HG02852 (cell line): ENCODE data around the gene EIF2B1.
A peak's percentile ranks its signal among the peaks of the same experiment; 100 is the strongest.

Experiments used
- ATAC-seq: cut with Tn5 transposase; IDR thresholded peaks from one replicate; pipeline ENCODE4 v1.9.1; 2021; ENCODE audit warnings: mild to moderate bottlenecking, moderate library complexity; ENCODE audit not compliant: unreplicated experiment

EIF2B1 gene

GRCh38 chr12:123633379-123634141 lies at the start of gene EIF2B1, which contains the start of gene GTF2H3:
EIF2B1 (minus strand) TSS chr12:123633686; CDS start chr12:123633557, 129 bp downstream.
GTF2H3 (plus strand) TSS chr12:123633829; CDS start chr12:123633860, 31 bp downstream.
- ATAC-seq, result peak; percentile 95

- ATAC-seq, result peak; percentile 59
Measured at GRCh38 chr12:123681605-123682004, 48.1 kb upstream of the EIF2B1 start.

DNA sequence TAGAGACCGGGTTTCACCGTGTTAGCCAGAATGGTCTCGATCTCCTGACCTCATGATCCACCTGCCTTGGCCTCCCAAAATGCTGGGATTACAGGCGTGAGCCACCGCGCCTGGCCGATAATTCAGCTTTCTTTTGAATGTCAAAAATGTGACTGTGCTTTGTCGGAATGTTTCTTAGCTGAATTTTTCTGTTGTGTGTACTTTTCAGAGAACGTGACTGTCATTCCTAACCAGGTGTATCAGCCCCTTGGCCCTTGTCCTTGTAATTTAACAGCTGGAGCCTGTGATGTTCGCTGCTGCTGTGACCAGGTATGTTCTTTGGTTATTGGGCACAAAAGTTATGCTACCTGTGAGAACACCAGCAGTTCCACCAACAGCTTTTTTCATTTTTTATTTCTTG lies 45.5 kb upstream of the EIF2B1 start:
- ATAC-seq, result no peak

DNA sequence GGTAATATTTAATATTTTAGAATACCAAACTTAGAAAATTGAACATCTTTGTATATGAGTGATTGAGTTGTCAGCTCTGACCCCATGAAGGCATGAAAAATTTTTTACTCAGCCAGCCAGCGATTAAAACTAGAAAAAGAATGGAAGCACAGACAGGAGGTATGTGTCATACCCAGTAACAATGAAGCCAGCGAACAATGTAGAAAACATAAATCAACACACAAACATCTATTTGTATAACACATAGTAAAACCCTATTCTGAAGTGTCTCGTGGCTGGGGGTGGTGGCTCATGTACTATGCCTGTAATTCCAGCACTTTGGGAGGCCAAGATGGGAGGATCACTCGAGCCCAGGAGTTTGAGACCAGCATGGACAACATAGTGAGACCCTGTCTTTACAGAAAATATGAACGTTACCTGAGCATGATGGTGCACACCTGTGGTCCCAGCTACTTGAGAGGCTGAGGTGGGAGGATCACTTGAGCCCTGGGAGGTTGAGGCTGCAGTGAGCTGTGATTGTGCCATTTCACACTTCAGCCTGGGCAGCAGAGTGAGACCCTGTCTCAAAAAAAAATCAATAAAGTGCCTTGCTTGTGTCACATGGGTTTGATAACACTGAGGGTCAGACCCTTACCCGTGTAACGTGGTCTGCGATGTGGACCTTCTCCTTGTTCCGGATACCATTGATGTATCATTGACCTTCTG lies 43.3 kb upstream of the EIF2B1 start:
- ATAC-seq, result no peak

- no peak for ATAC-seq
Measured at GRCh38 chr12:123675436-123675835, 42.0 kb upstream of the EIF2B1 start.

DNA sequence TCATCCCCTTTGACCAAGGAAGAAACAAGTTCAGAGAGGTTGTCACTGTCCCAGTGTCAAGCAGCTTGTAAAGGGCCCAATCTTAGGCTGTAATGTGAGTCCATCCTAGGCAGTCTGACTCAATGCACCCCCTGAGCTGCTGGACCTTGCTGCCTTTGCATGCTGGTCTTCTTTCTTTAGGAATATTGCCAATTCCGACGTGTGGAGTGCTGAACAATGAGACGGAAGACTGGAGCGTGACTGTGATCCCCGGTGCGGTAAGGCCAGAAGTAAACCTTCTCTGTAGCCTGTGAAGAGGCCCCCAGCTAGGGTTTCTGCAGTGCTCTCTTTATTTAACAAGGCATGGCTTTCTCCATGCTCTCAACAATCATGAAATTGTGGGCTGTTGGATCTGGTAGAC lies 38.4 kb upstream of the EIF2B1 start:
- no peak for ATAC-seq

DNA sequence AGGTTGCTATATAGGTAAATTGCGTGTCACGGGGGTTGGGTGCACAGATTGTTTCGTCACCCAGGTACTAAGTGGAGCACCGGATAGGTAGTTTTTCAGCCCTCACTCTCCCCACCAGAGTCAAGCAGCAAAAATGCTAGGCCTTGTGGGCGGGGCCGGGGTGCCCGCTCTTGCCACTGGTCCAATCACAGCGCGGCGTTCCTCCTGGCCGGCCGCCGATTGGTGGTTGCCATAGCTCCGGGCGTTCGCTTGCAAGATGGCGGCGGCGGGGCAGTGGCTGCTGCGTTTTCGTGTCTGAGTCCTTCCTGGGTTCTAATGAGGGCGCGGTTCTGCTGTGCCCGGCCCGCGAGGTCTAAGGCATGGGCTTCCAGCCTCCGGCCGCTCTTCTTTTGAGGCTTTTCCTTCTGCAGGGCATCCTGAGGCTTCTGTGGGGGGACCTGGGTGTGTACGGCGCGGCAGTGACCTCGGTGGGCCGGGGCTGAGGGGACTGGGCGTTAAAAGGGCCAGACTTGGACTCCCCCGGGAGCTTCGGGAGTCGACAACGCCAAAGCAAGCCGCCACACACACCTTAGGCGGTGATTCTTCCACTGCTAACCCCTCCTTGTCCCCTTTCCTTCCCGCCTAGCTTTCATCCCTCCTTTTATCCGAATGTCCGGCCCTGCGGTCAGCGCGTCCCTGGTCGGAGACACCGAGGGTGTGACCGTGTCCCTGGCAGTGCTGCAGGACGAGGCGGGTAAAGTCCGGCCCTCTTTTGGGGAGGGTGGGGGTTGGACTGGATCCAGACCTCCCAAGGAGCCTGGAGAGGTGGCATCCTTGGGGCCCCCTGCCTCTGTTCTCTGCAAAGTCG lies 37.6 kb upstream of the EIF2B1 start, which contains the start of gene TCTN2:
Gene TCTN2 (plus strand): TSS at position 232 of the 847 bp plus-strand sequence. CDS start 128 bp downstream, at position 360.
- ATAC-seq, result peak; percentile 99

GRCh38 chr12:123667771-123668170 lies 34.3 kb upstream of the EIF2B1 start:
- ATAC-seq, result no peak

DNA sequence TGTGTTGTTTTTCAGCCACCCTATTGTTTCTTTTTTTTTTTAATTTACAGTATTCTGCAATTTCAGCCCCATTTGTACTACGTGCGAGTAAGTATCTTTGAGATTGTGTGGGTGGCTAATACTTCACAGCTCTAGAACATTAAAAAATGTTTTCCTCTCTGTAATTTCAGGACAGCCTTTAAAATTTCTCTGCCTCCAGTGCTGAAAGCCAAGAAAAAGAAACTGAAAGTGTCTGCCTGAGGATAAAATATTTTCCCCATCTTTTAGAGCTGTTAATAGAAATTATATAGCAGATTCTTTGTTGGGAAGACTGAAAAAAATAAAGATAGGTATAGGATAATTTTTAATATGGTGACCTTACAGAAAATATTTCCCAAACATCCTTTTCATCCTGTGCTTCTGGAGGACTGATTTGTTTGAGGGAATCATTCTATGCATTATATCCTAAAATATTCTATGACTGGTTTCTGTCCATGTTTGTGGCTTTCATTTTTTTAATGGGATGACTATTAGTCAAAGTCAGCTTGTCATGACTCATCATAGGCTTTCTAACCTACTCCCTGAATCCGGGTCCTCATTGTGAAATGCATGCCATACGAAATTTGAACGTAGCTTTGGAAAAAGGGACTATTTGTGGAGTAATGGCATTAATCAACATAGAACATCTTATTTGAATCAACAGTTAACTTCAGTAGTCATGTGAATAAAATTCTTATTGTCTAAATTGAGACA lies 26.7 kb upstream of the EIF2B1 start:
- ATAC-seq, result no peak

GRCh38 chr12:123657211-123657610 lies 23.7 kb upstream of the EIF2B1 start:
- no peak for ATAC-seq

- no peak for ATAC-seq
Measured at GRCh38 chr12:123656392-123656791, 22.9 kb upstream of the EIF2B1 start.

GRCh38 chr12:123655420-123655819 lies 21.9 kb upstream of the EIF2B1 start:
- ATAC-seq, result peak; percentile 73

DNA sequence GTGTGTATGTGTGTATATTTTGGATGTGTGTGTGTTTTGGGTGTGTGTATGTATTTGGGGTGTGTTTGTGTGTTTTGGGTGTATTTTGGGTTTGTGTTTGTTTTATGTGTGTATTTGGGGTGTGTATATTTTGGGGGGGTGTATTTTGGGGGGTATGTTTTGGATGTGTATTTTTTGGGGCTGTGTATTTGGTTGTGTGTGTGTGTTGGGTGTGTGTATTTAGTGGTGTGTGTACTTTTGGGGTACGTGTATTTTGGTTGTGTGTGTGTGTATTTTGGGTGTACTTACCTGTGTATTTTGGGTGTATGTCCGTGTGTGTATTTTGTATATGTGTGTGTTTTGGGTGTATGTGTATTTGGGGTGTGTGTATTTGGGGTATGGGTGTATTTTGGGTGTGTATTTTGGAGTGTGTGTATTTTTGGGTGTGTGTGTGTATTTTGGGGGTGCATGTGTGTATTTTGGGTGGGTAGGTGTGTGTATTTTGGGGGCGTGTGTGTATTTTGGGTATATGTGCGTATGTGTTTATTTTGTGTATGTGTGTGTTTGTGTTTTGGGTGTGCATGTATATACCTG lies 20.7 kb upstream of the EIF2B1 start:
- ATAC-seq, result no peak

DNA sequence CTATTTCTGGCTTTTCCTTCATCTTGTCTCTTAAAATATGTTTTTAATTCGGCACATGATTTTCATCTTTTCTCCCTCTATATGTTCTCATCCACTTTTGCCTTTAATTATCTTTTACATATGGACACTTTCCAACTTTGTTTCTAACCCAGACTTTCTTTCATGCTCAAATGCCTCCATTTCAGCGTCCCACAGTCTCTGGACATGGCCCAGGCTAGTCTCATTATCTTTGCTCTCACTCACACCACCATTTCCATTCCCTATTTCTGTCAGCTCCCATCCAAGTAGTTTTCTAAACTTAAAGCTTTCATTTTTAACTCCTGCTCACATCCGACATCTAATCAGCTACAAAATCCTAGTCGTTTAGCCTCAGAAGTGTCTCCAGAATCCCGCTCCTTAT lies 14.9 kb upstream of the EIF2B1 start:
- ATAC-seq, result no peak

- ATAC-seq, result no peak
Measured at GRCh38 chr12:123645878-123646277, 12.4 kb upstream of the EIF2B1 start.

- ATAC-seq, result no peak
Measured at GRCh38 chr12:123645380-123645779, 11.9 kb upstream of the EIF2B1 start.

- ATAC-seq, result no peak
Measured at GRCh38 chr12:123643911-123644310, 10.4 kb upstream of the EIF2B1 start.

- ATAC-seq, result no peak
Measured at GRCh38 chr12:123634142-123634561, 666 bp upstream of the EIF2B1 start.

- ATAC-seq, result no peak
Measured at GRCh38 chr12:123621619-123622530, 11.6 kb downstream of the EIF2B1 start.
